ENCODE results near the gene YBX1.

DNA sequence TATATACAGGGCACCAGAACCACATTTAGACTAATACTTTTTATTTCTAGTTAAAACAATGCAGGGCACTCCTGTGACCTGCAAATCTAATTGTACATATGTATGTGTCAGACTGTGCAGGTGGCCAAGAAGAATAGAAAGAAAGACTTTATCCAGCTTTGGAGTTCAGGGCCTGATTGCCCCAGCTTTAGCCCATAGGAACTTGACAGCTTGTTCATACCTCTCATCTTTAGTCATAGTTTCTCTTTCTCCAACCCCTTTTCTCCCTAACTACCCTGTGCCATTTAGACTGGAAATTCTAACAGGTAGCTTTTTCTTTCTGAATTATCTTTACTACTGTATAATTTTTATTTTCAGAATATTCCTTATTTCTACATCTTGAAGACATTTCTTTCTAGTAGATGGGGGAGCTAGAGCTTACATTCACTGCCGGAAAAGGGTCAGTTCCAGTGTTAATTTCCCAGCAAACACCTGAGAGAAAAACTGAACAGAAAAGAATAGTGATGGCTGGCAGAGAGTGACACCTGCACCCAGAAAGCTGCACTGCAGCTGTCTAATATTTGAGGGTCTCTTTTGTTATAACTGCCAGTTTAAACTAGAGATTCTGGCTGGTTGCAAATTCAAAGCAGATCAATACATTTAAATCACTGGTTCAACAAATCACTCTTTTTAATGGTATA is 8.4 kb downstream of the YBX1 start:
- TF ChIP-seq, protein P1, sequence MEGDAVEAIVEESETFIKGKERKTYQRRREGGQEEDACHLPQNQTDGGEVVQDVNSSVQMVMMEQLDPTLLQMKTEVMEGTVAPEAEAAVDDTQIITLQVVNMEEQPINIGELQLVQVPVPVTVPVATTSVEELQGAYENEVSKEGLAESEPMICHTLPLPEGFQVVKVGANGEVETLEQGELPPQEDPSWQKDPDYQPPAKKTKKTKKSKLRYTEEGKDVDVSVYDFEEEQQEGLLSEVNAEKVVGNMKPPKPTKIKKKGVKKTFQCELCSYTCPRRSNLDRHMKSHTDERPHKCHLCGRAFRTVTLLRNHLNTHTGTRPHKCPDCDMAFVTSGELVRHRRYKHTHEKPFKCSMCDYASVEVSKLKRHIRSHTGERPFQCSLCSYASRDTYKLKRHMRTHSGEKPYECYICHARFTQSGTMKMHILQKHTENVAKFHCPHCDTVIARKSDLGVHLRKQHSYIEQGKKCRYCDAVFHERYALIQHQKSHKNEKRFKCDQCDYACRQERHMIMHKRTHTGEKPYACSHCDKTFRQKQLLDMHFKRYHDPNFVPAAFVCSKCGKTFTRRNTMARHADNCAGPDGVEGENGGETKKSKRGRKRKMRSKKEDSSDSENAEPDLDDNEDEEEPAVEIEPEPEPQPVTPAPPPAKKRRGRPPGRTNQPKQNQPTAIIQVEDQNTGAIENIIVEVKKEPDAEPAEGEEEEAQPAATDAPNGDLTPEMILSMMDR (IDR thresholded peaks at IDR 0.05): no peak
- TF ChIP-seq POLR2AphosphoS5 (IDR thresholded peaks at IDR 0.05) (no peak), EP300 (IDR thresholded peaks at IDR 0.05) (no peak)
